ENCODE data around the gene KRT24.
A peak's percentile ranks its signal among the peaks of the same experiment; 100 is the strongest.
"Not testable (repeated sequence)": the region's sequence is repeated elsewhere in the genome, so short reads cannot be mapped to it uniquely, and the experiment has no call there.

Gene KRT24

DNA sequence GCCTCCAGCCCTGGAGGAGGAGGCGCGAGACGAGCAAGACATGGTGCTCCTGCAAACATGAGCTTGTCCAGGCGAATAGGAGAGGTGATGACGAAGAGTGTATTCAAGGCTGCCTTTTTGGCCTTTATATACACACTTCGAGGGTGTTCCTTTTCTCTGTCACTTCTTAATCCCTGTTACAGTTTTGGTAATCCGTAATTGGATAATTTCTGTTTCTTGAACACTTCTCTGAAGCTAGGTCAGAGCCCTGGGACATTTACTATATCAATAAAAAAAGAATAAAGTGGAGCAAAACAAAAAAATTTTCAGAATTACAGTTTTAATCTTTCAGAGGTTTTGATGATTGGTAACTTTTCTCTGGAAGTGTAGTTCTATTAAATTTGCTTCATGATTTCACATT lies at the start of gene KRT24:
TSS of gene KRT24 (minus strand) at position 101 of the 400 bp plus-strand sequence. CDS start at position 42, 59 bp downstream.
- intact Hi-C loops (cut with DNase I) = no loop called here
- no peak for DNase-seq

DNA sequence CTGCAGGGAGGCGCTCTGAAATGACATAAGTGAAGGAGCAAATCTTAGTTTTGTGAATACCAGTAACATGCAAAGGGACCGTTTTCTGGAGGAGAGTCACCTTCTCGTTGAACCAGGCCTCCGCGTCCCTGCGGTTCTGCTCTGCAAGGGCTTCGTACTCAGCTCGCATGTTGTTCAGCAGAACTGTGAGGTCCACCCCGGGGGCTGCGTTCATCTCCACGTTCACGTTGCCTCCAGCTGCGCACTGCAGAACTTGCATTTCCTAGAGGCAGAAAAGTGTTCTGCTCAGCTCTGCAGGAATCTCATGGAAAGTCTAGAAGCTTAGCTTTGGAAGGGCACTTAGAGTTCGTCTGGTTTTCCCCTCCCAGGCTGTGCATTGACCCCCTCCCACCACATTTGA lies 47.5 kb upstream of the KRT24 start:
- peak in 1 of 10 donors; percentile 73 for DNase-seq
- intact Hi-C loops (cut with DNase I) = no loop called here

DNA sequence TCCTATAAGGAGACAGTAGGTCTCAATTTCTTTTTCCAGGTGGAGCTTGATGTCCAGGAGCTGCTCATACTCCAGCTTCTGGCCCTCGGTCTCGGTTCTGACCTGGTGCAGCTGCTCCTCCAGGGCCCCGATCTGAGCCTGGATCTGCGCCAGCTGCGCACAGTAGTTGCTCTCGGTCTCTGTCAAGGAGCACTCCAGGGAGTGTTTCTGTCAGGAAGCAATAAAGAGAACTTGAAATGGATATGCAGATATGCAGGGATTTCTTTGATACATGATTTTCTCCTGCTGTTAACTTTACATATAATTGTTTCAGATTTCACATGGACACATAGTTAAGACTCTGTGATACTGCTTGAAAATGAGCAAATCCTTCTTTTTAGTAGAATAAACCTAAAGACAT lies 46.8 kb upstream of the KRT24 start:
- no peak for DNase-seq
- intact Hi-C loops (cut with DNase I) = no loop called here

DNA sequence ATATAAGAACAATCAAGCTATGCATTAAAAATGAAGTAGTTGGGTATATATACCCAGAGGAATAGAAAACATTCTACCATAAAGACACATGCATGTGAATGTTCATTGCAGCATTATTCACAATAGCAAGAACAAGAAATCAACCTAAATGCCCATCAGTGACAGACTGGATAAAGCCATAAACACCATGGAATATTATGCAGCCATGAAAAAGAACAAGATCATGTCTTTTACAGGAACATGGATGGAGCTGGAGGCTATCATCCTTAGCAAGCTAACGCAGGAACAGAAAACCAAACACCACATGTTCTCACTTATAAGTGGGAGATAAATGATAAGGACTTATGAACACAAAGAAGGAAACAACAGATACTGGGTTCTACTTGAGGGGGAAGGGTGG lies 45.1 kb upstream of the KRT24 start:
- intact Hi-C loops (cut with DNase I); DNase-seq: not testable (repeated sequence)

DNA sequence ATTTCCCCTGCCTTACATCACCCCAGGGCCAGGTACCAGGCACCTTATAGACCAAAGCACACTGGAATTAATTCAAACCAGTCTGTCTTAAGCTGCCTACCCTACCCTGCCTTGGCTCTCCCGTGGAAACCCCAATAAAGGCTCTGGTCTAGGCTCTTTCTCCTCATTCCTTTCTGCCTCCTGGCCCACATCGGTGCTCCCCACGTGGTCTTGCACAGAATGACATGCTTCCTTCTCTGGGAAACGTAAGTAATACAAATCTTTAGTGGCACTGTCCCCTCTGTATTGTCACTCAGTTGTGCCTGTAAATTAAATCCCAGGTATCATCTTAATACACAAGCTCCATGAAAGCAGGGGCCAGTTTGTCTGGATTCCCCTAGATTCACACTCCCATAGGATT lies 35.0 kb upstream of the KRT24 start:
- intact Hi-C loops (cut with DNase I) = no loop called here
- DNase-seq = no peak

- intact Hi-C loops (cut with DNase I) = no loop called here
- DNase-seq = no peak
Observed at GRCh38 chr17:40735016-40735415, 31.5 kb upstream of the KRT24 start.

DNA sequence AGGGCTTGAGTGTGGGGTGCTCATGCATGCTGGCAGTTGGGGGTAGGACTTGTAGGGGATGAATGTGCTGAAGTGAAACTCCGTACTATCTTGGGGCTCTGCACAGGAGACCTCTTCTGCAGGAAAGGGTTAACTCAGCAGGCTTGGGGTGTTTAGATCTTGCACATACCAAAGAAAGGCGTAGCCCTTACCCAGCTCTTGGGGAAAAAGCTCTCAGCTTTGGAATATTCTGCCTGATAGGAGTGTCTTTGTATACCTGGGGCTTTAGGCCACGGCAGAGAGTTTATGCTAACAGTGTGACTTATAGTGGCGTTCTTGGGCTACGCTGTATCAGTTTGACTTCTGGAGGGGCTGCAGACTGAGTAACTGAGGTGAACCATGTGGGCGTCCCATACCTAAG lies 30.5 kb upstream of the KRT24 start:
- intact Hi-C loops (cut with DNase I) = no loop called here
- no peak for DNase-seq

GRCh38 chr17:40730970-40731369 lies 27.4 kb upstream of the KRT24 start:
- intact Hi-C loops (cut with DNase I) = no loop called here
- DNase-seq = no peak

DNA sequence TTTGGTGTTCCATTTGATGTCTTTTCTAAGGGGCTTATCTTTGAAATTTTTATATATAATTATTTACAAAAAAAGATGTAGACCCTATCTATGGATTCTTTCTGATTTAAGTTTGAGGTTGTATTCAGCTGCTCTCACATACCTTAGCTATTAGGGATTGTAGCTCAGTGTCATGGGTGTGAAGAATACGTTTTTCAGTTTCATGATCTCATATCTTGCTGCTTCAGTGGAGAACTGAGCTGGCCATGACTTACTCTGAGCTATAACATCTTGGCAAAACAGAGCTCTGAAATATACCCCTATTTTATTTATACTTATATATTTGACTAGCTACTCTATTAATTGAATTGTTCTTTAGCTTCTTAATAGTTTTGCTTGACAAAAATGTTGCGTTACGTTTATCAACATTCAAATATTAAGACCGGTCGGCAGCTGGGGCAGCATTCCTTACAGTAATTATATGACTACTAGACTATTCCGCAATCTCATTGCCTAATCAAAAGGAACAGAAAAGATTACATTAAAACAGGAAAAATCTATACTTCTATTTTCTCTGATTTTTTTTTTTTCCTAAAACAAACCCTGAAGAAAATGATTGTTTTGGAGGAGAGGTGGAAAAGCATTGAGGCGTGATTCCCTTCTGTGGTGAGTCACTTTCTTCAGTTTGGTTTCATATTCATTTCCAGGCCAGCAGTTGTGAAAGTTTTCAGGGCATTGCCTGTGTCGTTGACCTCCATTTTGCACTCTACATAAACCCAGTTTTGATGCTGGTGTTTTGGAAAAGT lies 24.1 kb upstream of the KRT24 start:
- DNase-seq = no peak
- intact Hi-C loops (cut with DNase I) = no loop called here

DNA sequence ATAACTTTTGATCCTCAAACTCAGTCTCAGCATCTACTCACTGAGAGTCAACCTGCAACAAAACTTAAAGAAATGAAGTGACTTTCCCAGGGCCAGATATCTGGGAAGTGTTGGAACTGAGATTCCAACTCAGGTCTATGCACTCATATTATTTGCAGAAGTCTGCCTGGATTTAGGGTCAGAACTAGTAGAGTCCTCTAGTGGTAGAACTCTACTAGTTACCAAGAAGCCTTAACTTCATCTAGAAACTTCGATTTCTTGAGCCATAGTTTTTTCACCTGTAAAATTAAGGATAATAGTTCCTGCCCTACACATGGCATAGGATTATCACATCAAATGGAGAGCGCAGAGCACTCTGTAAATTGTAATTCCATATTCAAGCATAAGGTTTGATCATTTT lies 23.4 kb upstream of the KRT24 start:
- intact Hi-C loops (cut with DNase I) = no loop called here
- DNase-seq = no peak

GRCh38 chr17:40724656-40725055 lies 21.1 kb upstream of the KRT24 start:
- intact Hi-C loops (cut with DNase I) = no loop called here
- DNase-seq = no peak

- no peak for DNase-seq
- intact Hi-C loops (cut with DNase I) = no loop called here
Observed at GRCh38 chr17:40722241-40722640, 18.7 kb upstream of the KRT24 start.

DNA sequence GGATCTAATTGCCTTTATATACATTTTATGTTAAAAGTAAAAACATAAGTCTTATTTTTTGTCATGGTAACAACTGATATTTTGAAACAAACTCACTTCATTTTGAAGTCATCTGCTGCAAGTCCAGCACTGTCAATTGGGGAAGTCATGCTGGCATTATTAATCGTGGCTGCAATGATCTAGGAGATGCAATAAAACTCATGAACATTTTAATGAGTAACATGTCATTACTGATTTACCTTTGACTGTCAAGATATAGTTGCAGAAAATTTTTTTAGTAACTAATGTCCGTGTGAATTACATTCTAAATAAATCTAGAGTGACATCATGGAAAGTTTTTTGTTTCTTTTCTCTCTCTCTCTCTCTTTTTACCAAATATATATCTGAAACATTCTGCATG lies 17.3 kb upstream of the KRT24 start:
- intact Hi-C loops (cut with DNase I) = no loop called here
- DNase-seq = no peak

GRCh38 chr17:40718930-40719329 lies 15.4 kb upstream of the KRT24 start:
- intact Hi-C loops (cut with DNase I) = no loop called here
- DNase-seq = no peak

DNA sequence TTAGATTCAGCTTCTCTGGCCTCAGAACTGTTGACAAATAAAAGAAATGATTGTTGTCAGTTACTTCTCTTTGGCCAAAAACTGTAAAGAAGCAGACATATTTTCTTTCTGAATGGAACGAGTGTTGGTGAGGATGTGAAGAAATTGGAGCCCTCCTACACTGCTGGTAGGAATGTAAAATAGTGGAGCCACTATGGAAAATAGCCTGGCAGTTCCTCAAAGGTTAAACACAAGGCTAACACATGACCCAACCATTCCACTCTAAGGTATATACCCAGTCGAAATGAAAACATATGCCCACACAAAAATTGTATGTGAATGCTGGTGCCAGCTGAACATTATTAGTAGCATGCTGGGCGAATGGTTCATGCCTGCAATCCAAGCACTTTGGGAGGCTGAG lies 14.2 kb upstream of the KRT24 start:
- intact Hi-C loops (cut with DNase I) = no loop called here
- no peak for DNase-seq

- DNase-seq = no peak
- intact Hi-C loops (cut with DNase I) = no loop called here
Observed at GRCh38 chr17:40714473-40714872, 10.9 kb upstream of the KRT24 start.

- no peak for DNase-seq
- intact Hi-C loops (cut with DNase I) = no loop called here
Observed at GRCh38 chr17:40707745-40708144, 4.2 kb upstream of the KRT24 start.

DNA sequence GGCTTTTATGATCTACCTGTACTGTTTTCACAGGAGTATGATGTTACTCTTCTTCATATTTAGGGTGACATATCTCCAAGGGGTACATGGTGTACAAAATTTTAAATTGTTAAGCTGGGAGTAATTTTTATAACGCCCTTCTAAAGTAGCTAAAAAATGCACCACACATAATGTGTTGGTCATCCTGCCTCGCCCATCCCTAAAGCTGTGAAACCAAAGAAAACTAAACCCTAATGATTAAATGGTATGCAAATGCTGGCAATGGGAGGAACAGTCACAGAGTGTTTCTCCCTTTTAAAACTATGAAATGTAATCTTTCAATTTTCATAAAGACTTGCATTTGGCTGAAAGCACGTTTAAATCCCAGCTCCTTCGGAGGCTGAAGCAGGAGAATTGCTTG lies 2.0 kb upstream of the KRT24 start:
- intact Hi-C loops (cut with DNase I) = no loop called here
- no peak for DNase-seq

GRCh38 chr17:40702271-40702670 lies 1.3 kb downstream of the KRT24 start:
- no peak for DNase-seq
- intact Hi-C loops (cut with DNase I) = no loop called here

DNA sequence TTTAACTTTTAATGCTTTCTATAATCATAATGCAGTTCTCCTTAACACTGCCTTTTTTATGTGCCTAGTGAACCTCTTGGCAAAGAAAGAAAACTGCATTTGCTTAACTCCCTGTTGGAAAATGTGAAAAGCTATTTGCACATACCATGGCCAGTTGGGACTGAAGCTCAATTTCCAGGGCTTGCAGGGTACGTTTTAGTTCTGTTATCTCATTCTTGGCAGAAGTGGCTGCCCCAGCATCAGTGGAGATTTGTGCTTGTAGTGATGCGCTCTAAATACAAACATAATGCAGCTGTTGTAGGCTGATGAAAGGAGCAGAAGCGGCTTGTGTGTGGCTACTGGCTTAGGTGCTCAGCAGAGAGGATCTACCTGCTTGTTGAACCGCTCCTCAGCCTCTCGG lies 3.7 kb downstream of the KRT24 start:
- DNase-seq = no peak
- intact Hi-C loops (cut with DNase I) = no loop called here

DNA sequence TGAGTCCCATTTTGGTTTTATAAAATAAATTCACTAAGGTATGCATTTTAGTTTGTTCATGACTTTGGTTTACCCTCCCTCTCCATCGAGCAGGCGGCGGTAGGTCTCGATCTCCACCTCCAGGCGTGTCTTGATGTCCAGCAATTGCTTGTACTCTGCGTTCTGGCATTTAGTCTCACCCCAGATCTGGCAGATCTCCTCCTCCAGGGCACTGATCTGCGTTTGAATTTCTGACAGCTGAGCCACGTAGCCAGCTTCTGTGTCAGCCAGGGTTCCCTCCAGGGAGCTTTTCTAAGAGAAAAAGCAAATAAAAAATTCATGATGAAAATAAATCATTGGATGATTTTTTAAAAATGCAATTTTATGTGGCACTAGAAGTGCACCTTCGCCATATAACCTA lies 4.2 kb downstream of the KRT24 start:
- intact Hi-C loops (cut with DNase I) = no loop called here
- no peak for DNase-seq

GRCh38 chr17:40697297-40697696 lies 6.3 kb downstream of the KRT24 start:
- intact Hi-C loops (cut with DNase I) = no loop called here
- no peak for DNase-seq

- no peak for DNase-seq
- intact Hi-C loops (cut with DNase I) = no loop called here
Observed at GRCh38 chr17:40696651-40697072, 6.9 kb downstream of the KRT24 start.
